GDM1 (cell line): Measurements from ENCODE around the gene TYW1.
"Not testable (repeated sequence)": the region's sequence is repeated elsewhere in the genome, so short reads cannot be mapped to it uniquely, and the experiment has no call there.

ENCODE experiments used
- DNase-seq: peaks from one replicate; lab custom pipeline; 2025; lab: John Stamatoyannopoulos, UW

The TYW1 gene

GRCh38 chr7:67248364-67248763 lies 251.7 kb downstream of the TYW1 start:
- DNase-seq, result not testable (repeated sequence)

GRCh38 chr7:67251986-67252558 lies 255.4 kb downstream of the TYW1 start:
- DNase-seq, result no peak

DNA sequence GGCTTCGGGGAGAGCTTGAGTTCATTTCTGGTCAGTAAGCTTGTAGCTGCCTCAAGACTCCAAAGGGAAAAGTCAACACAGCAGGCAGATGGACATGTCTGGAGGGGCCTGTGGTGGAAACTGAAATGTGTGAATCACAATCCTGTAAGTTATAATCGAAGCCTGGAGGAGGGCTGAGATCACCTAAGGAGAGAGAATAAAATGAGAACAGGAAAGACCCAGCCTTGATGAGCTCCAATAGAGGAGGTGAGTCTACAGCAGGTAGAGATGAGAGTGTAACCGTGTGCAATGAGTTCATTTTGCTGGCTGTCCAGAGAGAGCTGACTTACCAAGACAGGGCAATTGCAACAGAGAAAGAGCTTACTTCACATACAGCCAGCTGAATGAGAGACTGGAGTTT lies 258.4 kb downstream of the TYW1 start:
- DNase-seq, result not testable (repeated sequence)

DNA sequence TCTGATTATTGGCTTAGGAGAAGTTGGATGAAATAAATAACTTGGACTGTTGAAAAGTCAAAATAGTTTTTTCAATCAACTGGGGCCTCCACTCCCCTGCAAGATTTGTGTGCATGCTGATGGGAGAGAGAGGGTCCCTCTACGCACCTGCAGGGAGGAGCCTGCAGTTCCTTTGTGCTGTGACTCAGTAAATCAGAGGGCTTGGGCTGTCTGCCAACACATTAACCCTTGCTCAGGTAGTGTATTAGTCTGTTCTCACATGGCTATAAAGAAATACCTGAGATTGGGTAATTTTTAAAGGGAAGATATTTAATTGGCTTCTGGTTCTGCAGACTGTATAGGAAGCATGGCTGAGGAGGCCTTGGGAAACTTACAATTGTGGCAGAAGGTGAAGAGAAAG lies 261.1 kb downstream of the TYW1 start:
- DNase-seq, result not testable (repeated sequence)

DNA sequence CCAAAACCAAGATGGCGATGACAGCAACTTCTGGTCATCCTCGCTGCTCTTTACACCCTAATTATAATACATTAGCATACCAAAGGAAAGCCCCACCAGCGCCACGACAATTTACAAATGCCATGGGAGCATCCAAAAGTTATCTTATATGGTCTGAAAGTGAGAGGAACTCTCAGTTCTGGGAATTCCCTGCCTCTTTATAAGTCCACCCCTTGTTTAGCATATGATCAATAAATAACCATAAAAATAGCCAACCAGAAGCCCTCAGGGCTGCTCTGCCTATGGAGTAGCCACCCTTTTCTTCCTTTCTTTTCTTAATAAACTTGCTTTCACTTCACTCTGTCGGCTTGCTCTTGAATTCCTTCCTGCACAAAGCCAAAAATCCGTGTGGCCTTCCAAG lies 262.7 kb downstream of the TYW1 start:
- not testable (repeated sequence) for DNase-seq

DNA sequence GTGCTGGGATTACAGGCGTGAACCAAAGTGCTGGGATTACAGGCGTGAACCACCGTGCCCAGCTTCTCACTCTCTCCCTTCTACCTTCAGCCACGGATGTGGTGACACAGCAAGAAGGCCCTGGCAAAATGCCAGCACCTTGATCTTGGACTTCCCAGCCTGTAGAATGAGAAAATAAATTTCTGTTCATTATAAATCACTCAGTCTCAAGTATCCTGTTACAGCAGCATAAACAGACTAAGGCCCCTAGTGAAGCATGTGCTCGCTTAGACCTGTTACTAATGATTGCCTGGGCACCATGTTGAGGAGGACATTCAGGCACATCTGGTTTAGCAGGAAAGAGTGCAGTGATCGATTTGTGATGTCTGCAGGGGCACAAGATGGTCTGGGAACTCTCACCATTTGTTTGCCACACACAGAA lies 263.5 kb downstream of the TYW1 start:
- DNase-seq, result not testable (repeated sequence)

DNA sequence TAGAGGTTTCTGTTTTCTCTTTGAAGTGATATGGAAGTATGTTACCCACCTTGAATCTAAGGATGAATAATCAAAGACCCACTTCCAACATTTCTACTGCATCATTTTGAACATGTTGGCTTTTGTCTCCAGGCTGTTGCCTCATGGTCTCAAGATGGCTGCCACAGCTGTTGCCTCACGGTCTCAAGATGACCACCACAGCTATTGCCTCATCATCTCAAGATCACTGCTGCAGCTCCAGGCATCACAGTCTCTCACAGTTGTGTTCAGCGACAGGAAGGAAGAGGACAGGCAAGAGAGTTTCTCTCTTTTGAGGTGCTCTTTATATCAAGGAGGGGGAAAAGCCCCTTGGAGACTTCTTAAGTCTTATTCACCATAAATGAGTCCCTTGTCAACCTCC lies 267.4 kb downstream of the TYW1 start:
- not testable (repeated sequence) for DNase-seq

GRCh38 chr7:67266070-67266469 lies 269.4 kb downstream of the TYW1 start:
- DNase-seq, result not testable (repeated sequence)

DNA sequence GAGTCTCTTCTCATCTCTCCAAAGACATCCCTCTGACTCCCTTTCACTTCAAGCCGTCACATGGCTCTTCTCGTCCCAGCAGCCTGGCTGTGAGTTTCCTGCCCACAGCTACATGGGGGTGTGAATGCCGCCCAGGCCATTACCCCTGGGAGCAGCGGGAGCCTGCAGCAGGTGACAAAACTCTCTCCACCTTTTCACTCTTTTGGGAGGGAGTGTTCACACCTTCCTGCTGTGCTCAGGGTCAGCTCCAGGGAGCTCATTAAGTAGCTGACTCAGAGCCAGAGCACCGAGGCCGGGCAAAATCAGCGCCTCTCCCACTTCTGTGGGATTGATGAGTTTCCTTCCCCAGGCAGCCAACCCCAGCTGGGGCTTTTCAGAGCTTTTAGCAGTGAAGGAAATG lies 271.3 kb downstream of the TYW1 start:
- DNase-seq, result no peak

- not testable (repeated sequence) for DNase-seq
Measured at GRCh38 chr7:67269916-67270315, 273.3 kb downstream of the TYW1 start.
